ENCODE measurements around the gene LEUTX. TPM values are rescaled to one million over a fixed set of nuclear protein-coding genes. Genes with fewer than 3 reads are reported as not detected.

The LEUTX gene
- total RNA-seq, 1 donor from 2014 or later: not detected

DNA sequence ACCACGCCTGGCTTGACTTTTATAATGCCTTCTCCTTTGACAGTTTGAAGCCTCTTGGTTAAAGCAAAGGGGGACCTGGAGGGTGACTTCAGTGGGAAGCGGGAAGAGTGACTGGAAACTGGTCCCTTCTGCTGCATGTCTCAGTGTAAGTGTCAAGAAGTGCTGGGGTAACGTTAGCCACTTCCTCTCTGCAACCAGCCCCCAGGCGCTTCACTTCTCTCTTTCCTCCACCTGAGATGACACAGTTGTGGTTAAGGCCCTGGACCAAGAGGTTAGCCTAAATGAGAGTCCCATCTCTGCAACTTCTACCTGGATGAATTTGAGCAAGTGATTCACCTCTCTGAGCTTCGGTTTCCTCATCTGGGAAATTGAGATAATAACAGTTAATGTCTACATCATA is 16.3 kb downstream of the LEUTX start:
- CTCF ChIA-PET: interaction anchor here (6.9 kb wide), 1 partner anchor 50 kb away, joined by 90 read pairs; the partner anchor contains the start of gene FBL

DNA sequence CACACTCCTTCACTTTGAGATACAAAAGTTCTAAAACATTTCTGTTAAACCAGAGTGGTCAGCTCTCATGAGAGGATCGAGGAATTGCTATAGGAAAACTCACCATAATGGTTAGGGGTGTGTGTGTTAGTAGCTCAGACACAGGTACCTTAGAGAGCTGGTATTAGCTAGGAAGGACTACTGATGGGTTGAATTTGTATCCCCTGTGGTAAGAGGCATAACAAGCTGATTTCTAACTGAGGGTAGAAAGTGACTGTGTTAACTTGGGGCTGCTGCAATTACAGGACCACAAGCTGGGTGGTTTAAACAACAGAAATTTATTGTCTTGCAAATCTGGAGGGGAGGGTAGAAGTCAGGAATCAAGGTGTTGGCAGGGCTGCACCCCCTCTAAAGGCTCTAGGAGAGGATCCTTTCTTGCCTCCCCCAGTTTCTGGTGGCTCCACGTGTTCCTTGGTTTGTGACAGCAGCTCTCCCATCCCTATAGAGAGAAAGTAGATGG is 17.4 kb downstream of the LEUTX start:
- Mint-ChIP-seq H3K27ac (no peak overlapping the region), H3K4me3 (no peak overlapping the region), H3K9me3 (no peaks in the 10 kb centered on the region), H3K4me1 (peaks cover 7% of the 10 kb centered on the region), H3K36me3 (ENCODE audit: low read depth) (no peaks in the 10 kb centered on the region), H3K27me3 (no peaks in the 10 kb centered on the region)
- no peak for DNase-seq
- CTCF ChIA-PET: interaction anchor here (6.9 kb wide), 1 partner anchor 49 kb away, joined by 90 read pairs; the partner anchor contains the start of gene FBL
- intact Hi-C loops (cut with micrococcal nuclease): no loop called here
- POLR2A ChIA-PET: no interaction called here
- no peak for ATAC-seq (ENCODE audit: low read depth)
- TF ChIP-seq, protein P1, sequence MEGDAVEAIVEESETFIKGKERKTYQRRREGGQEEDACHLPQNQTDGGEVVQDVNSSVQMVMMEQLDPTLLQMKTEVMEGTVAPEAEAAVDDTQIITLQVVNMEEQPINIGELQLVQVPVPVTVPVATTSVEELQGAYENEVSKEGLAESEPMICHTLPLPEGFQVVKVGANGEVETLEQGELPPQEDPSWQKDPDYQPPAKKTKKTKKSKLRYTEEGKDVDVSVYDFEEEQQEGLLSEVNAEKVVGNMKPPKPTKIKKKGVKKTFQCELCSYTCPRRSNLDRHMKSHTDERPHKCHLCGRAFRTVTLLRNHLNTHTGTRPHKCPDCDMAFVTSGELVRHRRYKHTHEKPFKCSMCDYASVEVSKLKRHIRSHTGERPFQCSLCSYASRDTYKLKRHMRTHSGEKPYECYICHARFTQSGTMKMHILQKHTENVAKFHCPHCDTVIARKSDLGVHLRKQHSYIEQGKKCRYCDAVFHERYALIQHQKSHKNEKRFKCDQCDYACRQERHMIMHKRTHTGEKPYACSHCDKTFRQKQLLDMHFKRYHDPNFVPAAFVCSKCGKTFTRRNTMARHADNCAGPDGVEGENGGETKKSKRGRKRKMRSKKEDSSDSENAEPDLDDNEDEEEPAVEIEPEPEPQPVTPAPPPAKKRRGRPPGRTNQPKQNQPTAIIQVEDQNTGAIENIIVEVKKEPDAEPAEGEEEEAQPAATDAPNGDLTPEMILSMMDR (IDR thresholded peaks at IDR 0.05): no peak

More for the DNA sequence above, 16.3 kb downstream of the LEUTX start:
- TF ChIP-seq, protein P1 (IDR thresholded peaks at IDR 0.05): no peak
- Mint-ChIP-seq H3K9me3 (no peaks in the 10 kb centered on the region), H3K36me3 (ENCODE audit: low read depth) (no peaks in the 10 kb centered on the region), H3K27ac (no peak overlapping the region), H3K4me3 (no peak overlapping the region), H3K4me1 (peaks cover 7% of the 10 kb centered on the region), H3K27me3 (no peaks in the 10 kb centered on the region)
- ATAC-seq (ENCODE audit: low read depth) (no peak), DNase-seq (no peak)
- intact Hi-C loops (cut with micrococcal nuclease): no loop called here
- POLR2A ChIA-PET: interaction anchor here (0.6 kb wide), 2 partner anchors 202 to 303 kb away, joined by 5 to 9 read pairs; no protein-coding TSS in a partner anchor

DNA sequence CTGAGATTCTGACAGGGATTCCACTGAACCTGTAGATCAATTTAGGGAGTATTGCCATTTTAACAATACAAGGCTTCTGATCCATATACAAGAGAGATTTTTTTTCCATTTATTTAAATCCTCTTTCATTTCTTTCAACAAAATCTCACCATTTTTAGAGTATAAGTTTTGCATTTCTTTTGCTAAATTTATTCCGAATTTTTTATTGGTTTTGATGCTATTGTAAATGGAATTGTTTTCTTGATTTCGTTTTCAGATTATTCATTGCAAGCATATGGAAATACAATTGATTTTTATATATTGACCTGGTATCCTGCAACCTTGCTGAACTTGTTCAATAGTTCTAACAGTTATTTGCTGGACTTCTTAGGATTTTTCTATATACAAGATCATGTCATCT is 18.4 kb downstream of the LEUTX start:
- ATAC-seq (ENCODE audit: low read depth): no peak
- POLR2A ChIA-PET: no interaction called here
- H3K9me3 Mint-ChIP-seq: no peaks in the 10 kb centered on the region
- H3K4me3 Mint-ChIP-seq: no peak overlapping the region
- no peaks in the 10 kb centered on the region for H3K36me3 Mint-ChIP-seq (ENCODE audit: low read depth)
- intact Hi-C loops (cut with micrococcal nuclease): no loop called here
- no peak for DNase-seq
- no peaks in the 10 kb centered on the region for H3K27me3 Mint-ChIP-seq
- peaks cover 7% of the 10 kb centered on the region for H3K4me1 Mint-ChIP-seq
- H3K27ac Mint-ChIP-seq: no peak overlapping the region
- CTCF ChIA-PET: no interaction called here
- TF ChIP-seq, protein P1 (IDR thresholded peaks at IDR 0.05): no peak

DNA sequence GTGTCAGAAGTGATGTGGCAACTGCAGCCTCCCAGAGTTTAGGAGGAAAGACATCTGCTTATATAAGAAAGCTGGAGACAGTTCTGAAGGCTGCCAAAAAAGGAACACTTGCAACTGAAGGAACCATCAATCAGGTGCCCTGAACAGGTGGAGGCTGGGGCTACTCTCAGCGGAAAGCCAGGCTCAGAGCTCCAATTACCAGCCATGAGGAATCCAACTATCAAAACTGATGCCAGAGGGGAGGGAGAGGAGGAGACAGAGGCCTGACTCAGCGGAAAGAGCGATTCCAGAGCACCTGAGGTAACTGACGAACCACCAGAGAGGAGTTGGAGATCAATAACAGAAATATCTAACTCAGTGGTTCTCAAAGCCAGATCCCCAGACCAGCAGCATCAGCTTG is 24.3 kb downstream of the LEUTX start:
- POLR2A ChIA-PET: no interaction called here
- peaks cover 21% of the 10 kb centered on the region for H3K27me3 Mint-ChIP-seq
- no peaks in the 10 kb centered on the region for H3K36me3 Mint-ChIP-seq (ENCODE audit: low read depth)
- CTCF ChIA-PET: interaction anchor here (1.0 to 2.4 kb wide), 3 partner anchors 11 to 38 kb away, joined by 3 to 13 read pairs (median 4); no protein-coding TSS in a partner anchor
- no peak overlapping the region for H3K4me3 Mint-ChIP-seq
- intact Hi-C loops (cut with micrococcal nuclease): no loop called here
- no peaks in the 10 kb centered on the region for H3K9me3 Mint-ChIP-seq
- H3K27ac Mint-ChIP-seq: no peak overlapping the region
- ATAC-seq (ENCODE audit: low read depth) (no peak), DNase-seq (no peak)
- TF ChIP-seq, protein P1 (IDR thresholded peaks at IDR 0.05): no peak
- H3K4me1 Mint-ChIP-seq: no peaks in the 10 kb centered on the region

DNA sequence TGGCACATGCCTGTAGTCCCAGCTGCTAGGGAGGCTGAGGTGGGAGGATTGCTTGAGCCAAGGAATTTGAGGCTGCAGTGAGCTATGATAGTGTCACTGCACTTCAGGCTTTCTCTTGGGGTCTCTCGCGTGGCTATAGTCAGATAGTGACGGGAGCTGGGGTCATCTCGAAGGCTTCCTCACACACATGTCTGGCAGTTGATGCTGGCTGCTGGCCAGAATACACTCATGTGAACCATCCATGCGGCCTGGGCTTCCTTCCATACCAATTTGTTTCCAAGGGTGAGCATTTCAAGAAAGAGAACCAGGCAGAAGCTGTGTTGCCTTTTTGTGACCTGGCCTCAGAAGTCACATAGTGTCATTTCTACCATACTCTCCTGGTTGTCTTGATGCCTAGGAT is 26.4 kb downstream of the LEUTX start:
- POLR2A ChIA-PET: no interaction called here
- ATAC-seq (ENCODE audit: low read depth): no peak
- Mint-ChIP-seq H3K27ac (no peak overlapping the region), H3K4me3 (no peak overlapping the region), H3K27me3 (peaks cover 21% of the 10 kb centered on the region), H3K36me3 (ENCODE audit: low read depth) (no peaks in the 10 kb centered on the region), H3K9me3 (no peaks in the 10 kb centered on the region), H3K4me1 (no peaks in the 10 kb centered on the region)
- CTCF ChIA-PET: no interaction called here
- no peak for DNase-seq
- TF ChIP-seq, protein P1 (IDR thresholded peaks at IDR 0.05): no peak
- intact Hi-C loops (cut with micrococcal nuclease): no loop called here

Data from activated B cell treated with CpG ODN at 0.5 μM for 24 hours (primary cell).